ENCODE data around the gene VPREB3.
A peak's percentile ranks its signal among the peaks of the same experiment; 100 is the strongest.

Gene VPREB3

GRCh38 chr22:23754220-23754919, at the start of gene VPREB3:
Gene VPREB3 (minus strand): TSS chr22:23754425. CDS start chr22:23754363, 62 bp downstream.
- no peak for DNase-seq

GRCh38 chr22:23803001-23803819, 49.0 kb upstream of the VPREB3 start:
- DNase-seq: no peak

- no peak for DNase-seq
Observed at GRCh38 chr22:23801886-23802377, 47.7 kb upstream of the VPREB3 start.

- DNase-seq: no peak
Observed at GRCh38 chr22:23801238-23801821, 47.1 kb upstream of the VPREB3 start.

DNA sequence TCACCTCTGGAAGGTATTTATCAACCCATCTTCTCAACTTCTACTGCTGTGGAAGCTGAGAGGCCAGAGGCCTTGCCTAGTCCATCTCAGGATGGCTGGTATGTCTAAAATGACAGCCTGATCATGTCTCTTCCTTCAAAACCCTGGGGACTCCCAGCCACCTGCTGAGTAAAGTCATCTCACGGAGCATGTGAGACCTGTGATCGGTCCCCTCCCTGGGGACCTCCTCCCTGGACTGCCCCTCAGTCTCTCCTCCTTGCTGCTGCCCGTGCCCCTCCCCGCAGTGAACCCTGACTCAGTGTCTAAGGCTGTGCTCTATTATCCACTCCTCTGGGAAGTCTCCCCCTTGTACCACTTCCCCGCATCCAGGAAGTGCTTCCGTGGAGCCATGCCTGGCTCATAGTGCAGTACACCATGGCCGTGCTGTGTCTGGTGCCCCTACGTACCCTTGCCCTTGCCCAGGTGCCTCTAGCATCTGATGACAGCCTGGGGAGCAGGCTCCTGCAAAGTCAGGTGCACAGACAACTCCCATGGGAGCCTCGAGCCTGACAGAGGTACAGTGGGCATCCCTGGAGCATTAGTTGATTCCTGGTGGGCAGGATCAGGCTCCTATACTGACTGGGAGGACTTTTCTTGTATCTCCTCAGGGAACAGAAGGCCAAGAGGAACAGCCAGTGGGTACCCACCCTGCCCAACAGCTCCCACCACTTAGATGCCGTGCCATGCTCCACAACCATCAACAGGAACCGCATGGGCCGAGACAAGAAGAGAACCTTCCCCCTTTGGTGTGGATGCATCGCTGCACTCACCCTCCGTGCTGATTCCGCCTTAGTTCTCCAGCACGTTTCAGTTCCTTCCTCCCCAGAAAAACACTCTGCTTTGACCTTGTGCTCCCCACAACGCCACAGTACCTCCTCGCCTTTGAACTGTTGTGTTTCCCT, 46.3 kb upstream of the VPREB3 start:
- DNase-seq: no peak

DNA sequence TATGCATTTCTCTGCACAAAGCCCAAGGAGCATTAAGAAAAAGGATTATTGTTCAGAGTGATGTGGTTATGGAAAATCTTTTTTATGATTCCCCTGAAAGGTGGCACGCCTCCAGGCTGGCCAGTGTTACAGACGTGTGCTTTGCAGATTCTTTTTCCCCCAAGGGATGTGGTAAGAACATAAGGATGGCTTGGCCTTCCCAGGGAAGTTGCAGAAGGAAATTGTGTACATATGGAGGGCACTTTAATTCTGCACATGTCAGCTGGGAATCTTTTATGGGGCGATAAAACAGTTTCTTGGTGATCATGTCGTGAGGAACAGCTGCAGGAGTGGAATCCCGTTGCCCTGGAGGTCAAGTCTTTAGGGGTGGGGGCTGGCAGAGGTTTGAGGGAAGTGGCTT, 42.2 kb upstream of the VPREB3 start:
- no peak for DNase-seq

GRCh38 chr22:23793326-23793725, 39.1 kb upstream of the VPREB3 start:
- DNase-seq: no peak

GRCh38 chr22:23791738-23792645, 37.8 kb upstream of the VPREB3 start:
- no peak for DNase-seq

DNA sequence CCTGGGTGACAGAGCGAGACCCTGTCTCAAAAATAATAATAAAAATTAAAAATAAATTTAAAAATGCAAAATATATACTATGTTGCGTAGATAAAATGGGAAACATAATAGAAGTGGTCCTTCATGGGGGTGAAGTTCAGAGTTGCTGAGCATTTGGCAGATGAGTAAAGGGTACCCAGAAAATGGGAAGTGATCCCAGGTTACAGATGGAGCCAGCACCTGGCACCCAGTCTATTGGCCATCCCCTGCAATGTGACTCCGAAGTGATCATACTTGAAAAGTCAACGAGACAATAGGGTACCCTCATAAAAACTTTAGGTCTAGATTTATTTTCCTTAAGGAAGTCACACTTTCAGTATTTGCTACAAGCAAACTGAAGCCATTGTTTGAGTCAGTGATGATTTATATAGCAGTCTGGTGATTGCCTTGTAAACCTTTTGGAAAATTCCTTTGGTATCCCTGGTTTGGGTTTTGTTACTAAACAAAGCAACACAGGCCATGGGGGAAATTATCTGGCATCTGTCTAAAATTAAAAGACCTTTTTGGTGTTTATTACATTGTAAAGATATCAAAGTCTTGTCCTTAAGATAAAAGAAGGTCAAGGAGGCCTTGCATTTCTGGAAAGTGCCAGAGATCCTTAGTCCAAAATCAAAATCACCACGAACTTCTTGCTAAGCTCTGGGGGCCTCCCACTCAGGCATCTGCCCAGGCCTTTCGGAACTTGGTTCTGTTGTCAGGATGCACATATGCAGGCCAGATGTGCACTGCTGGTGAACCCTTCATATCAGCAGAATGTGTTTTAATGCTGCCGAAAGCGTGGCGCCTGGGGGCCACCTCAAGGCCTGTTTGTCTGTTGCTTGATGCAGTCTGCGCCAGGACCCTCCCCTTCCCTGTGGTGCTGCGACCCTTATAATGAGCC, 36.9 kb upstream of the VPREB3 start:
- DNase-seq: no peak

DNA sequence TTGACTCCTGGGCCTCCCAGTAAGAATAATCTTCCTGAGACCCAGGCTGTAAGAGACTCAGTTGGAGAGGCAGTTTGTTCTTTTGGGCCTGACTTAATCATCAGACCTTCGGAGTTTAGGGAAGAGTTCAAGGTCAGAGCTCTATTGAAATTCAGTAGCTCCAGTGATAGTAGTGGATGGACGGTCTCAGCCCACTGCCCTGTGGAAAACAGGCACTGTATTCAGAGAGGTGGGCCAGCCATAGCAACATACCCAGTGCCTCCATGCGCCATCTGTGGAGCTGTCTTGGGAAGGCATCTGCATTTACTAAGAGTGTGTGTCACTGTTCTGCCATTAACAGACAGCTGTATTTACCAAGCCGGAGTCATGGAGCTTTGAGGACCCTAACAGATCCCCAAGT, 35.4 kb upstream of the VPREB3 start:
- DNase-seq: peak; percentile 8

DNA sequence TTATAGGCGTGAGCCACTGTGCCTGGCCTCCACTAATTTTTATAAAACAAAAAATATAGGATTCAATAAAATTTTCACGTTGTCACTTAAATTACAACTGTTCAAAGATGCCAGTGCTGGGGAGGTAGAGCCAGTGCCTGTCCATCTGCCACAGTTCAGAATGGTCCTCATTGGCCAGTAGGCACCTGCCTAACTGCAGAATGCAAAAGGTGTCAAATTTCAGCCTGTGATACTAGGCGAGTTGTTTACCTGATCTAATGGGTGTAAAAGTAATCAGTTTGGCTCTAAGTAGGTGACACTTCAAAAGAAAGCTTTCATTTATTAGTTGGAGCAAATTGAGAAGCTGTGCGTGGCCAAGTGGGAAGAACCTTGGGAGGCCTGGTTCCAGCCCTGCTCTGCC, 34.9 kb upstream of the VPREB3 start:
- peak; percentile 9 for DNase-seq

DNA sequence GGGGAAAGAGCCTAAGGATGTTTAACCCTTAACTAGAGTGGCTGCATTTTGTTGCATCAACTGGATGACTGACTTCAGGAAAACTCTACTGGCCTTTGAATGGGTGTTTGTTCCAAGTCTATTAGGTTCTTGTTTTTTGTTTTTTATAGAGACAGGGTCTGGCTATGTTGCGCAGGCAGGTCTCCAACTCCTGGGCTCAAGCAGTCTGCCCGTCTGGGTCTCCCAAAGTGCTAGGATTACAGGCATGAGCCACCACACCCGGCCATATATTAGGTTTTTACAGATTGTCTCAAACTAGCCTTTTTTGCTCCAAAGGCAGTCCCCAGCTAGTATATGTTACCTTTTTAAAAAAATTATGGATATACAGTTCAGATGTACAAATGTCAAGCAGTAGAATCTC, 33.7 kb upstream of the VPREB3 start:
- no peak for DNase-seq

DNA sequence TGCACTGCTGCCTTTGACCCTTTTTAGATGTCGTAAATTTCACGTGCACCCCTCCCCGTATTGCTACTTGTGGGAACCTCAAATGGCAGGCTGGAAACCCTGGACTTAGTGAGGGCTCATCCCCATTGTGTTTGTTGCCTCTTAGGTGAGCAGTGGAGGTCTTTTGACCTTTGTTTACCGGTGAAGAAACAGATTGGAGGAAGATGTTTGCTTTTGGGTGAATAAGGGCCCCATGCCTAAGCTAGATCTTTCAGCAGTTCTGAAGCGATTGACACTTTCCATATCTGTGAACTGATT, 33.3 kb upstream of the VPREB3 start:
- no peak for DNase-seq

DNA sequence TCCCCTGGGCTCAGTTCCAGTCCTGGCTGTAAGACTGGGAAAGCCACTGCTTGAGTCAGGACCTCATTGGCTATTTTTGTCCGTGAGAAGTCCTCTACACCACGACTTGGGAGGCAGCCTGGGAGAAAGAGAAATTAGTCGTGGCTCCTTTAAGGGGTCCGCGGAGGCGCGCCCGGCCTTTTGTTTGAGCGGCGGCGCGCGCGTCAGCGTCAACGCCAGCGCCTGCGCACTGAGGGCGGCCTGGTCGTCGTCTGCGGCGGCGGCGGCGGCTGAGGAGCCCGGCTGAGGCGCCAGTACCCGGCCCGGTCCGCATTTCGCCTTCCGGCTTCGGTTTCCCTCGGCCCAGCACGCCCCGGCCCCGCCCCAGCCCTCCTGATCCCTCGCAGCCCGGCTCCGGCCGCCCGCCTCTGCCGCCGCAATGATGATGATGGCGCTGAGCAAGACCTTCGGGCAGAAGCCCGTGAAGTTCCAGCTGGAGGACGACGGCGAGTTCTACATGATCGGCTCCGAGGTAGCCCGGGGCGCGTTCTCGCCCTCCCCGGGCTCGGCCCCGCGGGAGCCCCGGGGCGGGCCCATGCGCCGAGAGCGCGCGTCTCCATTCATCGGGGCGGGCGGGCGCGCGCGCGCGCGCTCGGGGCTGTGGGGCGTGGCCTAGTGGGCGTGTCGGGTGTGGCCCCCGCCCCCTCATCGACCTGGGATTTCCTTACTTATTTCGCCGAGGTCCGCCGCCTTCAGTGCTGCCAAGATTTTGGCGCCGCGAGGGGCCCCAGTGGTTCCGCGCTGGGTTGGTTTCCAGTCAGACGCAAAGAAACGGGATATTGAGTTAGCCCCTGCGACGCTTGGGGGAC, 32.8 kb upstream of the VPREB3 start, which contains the start of gene SMARCB1:
Gene SMARCB1, plus strand, starts transcription at position 215 of the 848 bp plus-strand sequence. Its CDS starts 204 bp downstream, at position 419.
- peak; percentile 73 for DNase-seq

- DNase-seq: no peak
Observed at GRCh38 chr22:23786261-23786710, 32.1 kb upstream of the VPREB3 start.

DNA sequence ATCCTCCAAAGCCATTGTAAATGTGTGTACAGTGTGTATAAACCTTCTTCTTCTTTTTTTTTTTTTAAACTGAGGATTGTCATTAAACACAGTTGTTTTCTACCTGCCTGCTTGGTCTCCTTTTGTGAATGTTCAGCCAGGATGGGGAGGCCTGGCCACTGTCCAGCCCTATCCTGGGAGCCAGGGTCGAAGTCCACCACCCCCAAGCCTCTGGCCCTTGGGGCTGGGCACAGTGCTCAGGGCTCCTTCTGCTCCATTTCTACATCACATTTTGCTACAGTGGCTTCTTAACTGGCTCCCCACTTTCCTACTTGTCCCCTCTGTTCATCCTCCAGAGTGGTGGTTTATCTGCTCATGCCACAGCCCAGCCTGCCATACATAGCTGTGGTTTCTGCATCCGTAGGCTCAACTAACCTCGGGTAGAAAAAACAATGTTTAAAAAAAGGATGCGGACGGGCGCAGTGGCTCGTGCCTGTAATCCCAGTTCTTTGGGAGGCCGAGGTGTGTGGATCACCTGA, 30.0 kb upstream of the VPREB3 start:
- DNase-seq: no peak

DNA sequence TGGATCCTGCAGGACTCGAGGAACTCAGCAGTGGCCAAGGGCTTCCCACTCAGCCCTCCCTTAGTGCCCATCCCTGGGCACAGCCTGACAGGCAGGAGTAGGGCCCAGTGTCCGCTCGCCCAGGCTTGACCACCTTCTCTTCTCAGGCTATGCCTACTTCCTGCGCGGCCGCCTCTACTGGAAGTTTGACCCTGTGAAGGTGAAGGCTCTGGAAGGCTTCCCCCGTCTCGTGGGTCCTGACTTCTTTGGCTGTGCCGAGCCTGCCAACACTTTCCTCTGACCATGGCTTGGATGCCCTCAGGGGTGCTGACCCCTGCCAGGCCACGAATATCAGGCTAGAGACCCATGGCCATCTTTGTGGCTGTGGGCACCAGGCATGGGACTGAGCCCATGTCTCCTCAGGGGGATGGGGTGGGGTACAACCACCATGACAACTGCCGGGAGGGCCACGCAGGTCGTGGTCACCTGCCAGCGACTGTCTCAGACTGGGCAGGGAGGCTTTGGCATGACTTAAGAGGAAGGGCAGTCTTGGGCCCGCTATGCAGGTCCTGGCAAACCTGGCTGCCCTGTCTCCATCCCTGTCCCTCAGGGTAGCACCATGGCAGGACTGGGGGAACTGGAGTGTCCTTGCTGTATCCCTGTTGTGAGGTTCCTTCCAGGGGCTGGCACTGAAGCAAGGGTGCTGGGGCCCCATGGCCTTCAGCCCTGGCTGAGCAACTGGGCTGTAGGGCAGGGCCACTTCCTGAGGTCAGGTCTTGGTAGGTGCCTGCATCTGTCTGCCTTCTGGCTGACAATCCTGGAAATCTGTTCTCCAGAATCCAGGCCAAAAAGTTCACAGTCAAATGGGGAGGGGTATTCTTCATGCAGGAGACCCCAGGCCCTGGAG, 29.3 kb upstream of the VPREB3 start:
- DNase-seq: no peak

DNA sequence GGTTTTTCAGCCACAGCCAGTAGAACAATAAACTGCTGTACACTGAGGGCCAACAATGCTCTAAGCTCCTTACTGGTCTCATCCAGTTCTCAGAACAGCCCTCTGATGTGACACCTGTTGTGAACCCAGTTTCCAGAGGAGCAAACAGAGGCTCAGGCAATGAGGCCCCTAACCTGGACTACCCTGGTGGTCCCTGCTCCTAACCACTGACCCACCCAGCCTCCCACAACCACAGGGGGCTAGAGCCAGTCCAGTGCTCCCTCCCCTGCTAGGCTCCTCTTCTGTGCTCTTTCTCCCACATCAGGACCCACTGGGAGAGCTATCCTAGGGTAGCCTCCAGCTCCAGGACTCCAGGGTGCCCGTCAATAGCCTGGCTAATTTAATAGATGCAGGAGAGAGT, 28.5 kb upstream of the VPREB3 start:
- no peak for DNase-seq

Measured in NCI-H146 (cell line).